ENCODE measurements around the gene ABHD15.
A peak's percentile ranks its signal among the peaks of the same experiment; 100 is the strongest.

GRCh38 chr17:29566473-29567303, at the start of gene ABHD15:
- TF ChIP-seq CTCF (IDR thresholded peaks at IDR 0.05 in 8 of 11, conservative IDR thresholded peaks at IDR 0.05 in 3 of 11) (no peak), POLR2A (IDR thresholded peaks at IDR 0.05) (peak in 1 of 3 donors; percentile 32), POLR2AphosphoS5 (IDR thresholded peaks at IDR 0.05) (peak; percentile 74 to 82 (median 78))

Data from spleen (tissue), 7 donors.